Hematopoietic multipotent progenitor cell treated with erythropoietin and hydrocortisone succinate and interleukin-3 and kit ligand, for 8 days (in vitro differentiated cells): ENCODE results near the gene IQCH.

Source experiments
- DNase-seq: peaks from one replicate; pipeline ENCODE4 v3.0.0-alpha.2; 2015

IQCH gene

GRCh38 chr15:67508407-67508806, 253.8 kb downstream of the IQCH start:
- no peak for DNase-seq

- DNase-seq = peak; percentile 68
Measured at GRCh38 chr15:67509918-67510317, 255.3 kb downstream of the IQCH start.

GRCh38 chr15:67510597-67511190, 256.1 kb downstream of the IQCH start:
- DNase-seq = no peak

- no peak for DNase-seq
Measured at GRCh38 chr15:67511606-67512005, 257.0 kb downstream of the IQCH start.

- no peak for DNase-seq
Measured at GRCh38 chr15:67512140-67512539, 257.6 kb downstream of the IQCH start.

GRCh38 chr15:67512933-67513714, 258.5 kb downstream of the IQCH start:
- no peak for DNase-seq

GRCh38 chr15:67515090-67515489, 260.5 kb downstream of the IQCH start:
- DNase-seq = no peak

- no peak for DNase-seq
Measured at GRCh38 chr15:67515557-67515956, 261.0 kb downstream of the IQCH start.

- DNase-seq = peak; percentile 39
Measured at GRCh38 chr15:67520321-67521028, 265.9 kb downstream of the IQCH start.

GRCh38 chr15:67521029-67521782, 266.6 kb downstream of the IQCH start, which contains the start of gene C15orf61:
Gene C15orf61, plus strand, starts transcription at chr15:67521131. Its CDS starts 118 bp downstream, at chr15:67521249.
- peak; percentile 83 for DNase-seq

GRCh38 chr15:67521783-67522568, 267.4 kb downstream of the IQCH start:
- DNase-seq = peak; percentile 21

GRCh38 chr15:67523330-67523729, 268.7 kb downstream of the IQCH start:
- DNase-seq = no peak

- DNase-seq = no peak
Measured at GRCh38 chr15:67524235-67524634, 269.6 kb downstream of the IQCH start.

- no peak for DNase-seq
Measured at GRCh38 chr15:67528513-67528912, 273.9 kb downstream of the IQCH start.

- DNase-seq = no peak
Measured at GRCh38 chr15:67531379-67531914, 276.9 kb downstream of the IQCH start.

- DNase-seq = no peak
Measured at GRCh38 chr15:67533873-67534272, 279.3 kb downstream of the IQCH start.

GRCh38 chr15:67534360-67534759, 279.8 kb downstream of the IQCH start:
- no peak for DNase-seq

- no peak for DNase-seq
Measured at GRCh38 chr15:67537771-67538170, 283.2 kb downstream of the IQCH start.

- DNase-seq = peak; percentile 81
Measured at GRCh38 chr15:67542420-67543347, 288.1 kb downstream of the IQCH start, which contains the start of gene MAP2K5. Gene MAP2K5, plus strand, starts transcription at chr15:67542703. Its CDS starts 633 bp downstream, at chr15:67543336.

GRCh38 chr15:67543348-67543718, 288.7 kb downstream of the IQCH start:
- DNase-seq = no peak

GRCh38 chr15:67544475-67544874, 289.9 kb downstream of the IQCH start:
- DNase-seq = no peak
